PC-3 (cell line): Measurements from ENCODE around the gene IER3IP1. TPM values are rescaled to one million over a fixed set of nuclear protein-coding genes. Genes with fewer than 3 reads are reported as not detected.
"Not testable (repeated sequence)": the region's sequence is repeated elsewhere in the genome, so short reads cannot be mapped to it uniquely, and the experiment has no call there.

ENCODE experiments used
- ATAC-seq: fragments of 200-7000 bp; cut with Tn5 transposase; 2 replicates; pipeline ENCODE4 v1.9.1; 2020; ENCODE audit warnings: mild to moderate bottlenecking, moderate library complexity
- BruUV-seq: library from RNA; stranded (reverse); fragments of 400-500 nt; replicated peaks from 2 replicates; lab custom pipeline; 2021; lab: Mats Ljungman, UMichigan
- CTCF ChIA-PET: fragments of 300-600 bp; sonication (Branson Sonifier 250); formaldehyde crosslinking; loops from one replicate; lab custom pipeline; 2022; ENCODE audit warnings: antibody characterized with exemption; lab: Charles Lee
- POLR2A ChIA-PET: fragments of 300-600 bp; sonication (Branson Sonifier 250); formaldehyde crosslinking; loops from one replicate; lab custom pipeline; 2022; ENCODE audit warnings: antibody characterized with exemption; ENCODE audit not compliant: unreplicated experiment; lab: Charles Lee
- DNase-seq: peaks from one replicate; pipeline ENCODE4 v3.0.0-alpha.2; 2015
- H2AFZ ChIP-seq: fragments of 300-600 bp; sonication (generic); 2 replicates; pipeline ENCODE4 v1.6.0; 2016; ENCODE audit warnings: antibody characterized with exemption, low read length
- H3F3A ChIP-seq: fragments of 300-600 bp; sonication (generic); one replicate; pipeline ENCODE4 v1.6.0; 2017; ENCODE audit warnings: antibody characterized with exemption, low read length, control low read depth, mild to moderate bottlenecking; ENCODE audit not compliant: unreplicated experiment
- H3K27ac ChIP-seq: fragments of 300-600 bp; sonication (generic); 2 replicates; pipeline ENCODE4 v1.5.1; 2016; ENCODE audit warnings: mild to moderate bottlenecking, low read length
- H3K27me3 ChIP-seq: fragments of 300-600 bp; sonication (generic); 2 replicates; pipeline ENCODE4 v1.6.1; 2016; ENCODE audit warnings: low read length, mixed read lengths
- H3K36me3 ChIP-seq: fragments of 300-600 bp; sonication (generic); 2 replicates; pipeline ENCODE4 v1.6.1; 2016; ENCODE audit warnings: low read depth, mixed run types, low read length, mixed read lengths
- H3K4me1 ChIP-seq: fragments of 300-600 bp; sonication (generic); 2 replicates; pipeline ENCODE4 v1.5.1; 2016; ENCODE audit warnings: low read length; ENCODE audit not compliant: insufficient read depth
- H3K4me2 ChIP-seq: fragments of 300-600 bp; sonication (generic); 2 replicates; pipeline ENCODE4 v1.6.0; 2016; ENCODE audit warnings: low read length
- H3K4me3 ChIP-seq: fragments of 300-600 bp; sonication (generic); 2 replicates; pipeline ENCODE4 v1.5.1; 2016; ENCODE audit warnings: mild to moderate bottlenecking, low read length, mixed read lengths
- H3K79me2 ChIP-seq: fragments of 300-600 bp; sonication (generic); 2 replicates; pipeline ENCODE4 v1.6.1; 2017; ENCODE audit warnings: low read length, mixed read lengths
- H3K9ac ChIP-seq: fragments of 300-600 bp; sonication (generic); 2 replicates; pipeline ENCODE4 v1.6.0; 2016; ENCODE audit warnings: mild to moderate bottlenecking, low read length
- H3K9me2 ChIP-seq: fragments of 300-600 bp; sonication (generic); replicated peaks from 2 replicates; pipeline ENCODE4 v1.6.1; 2016; ENCODE audit warnings: mixed run types, low read length, mixed read lengths
- H3K9me3 ChIP-seq: fragments of 300-600 bp; sonication (generic); 2 replicates; pipeline ENCODE4 v1.6.1; 2016; ENCODE audit warnings: low read length, mixed read lengths
- H4K20me1 ChIP-seq: fragments of 300-600 bp; sonication (generic); 2 replicates; pipeline ENCODE4 v1.6.1; 2016; ENCODE audit warnings: low read length, mixed read lengths
- EZH2 ChIP-seq: fragments of 300-600 bp; sonication (generic); IDR thresholded peaks from one replicate; pipeline ENCODE4 v1.6.1; 2017; ENCODE audit warnings: antibody characterized with exemption, mild to moderate bottlenecking, low read length; ENCODE audit not compliant: unreplicated experiment
- EZH2phosphoT487 ChIP-seq: fragments of 300-600 bp; sonication (generic); IDR thresholded peaks from 2 replicates; pipeline ENCODE4 v1.6.1; 2018; ENCODE audit warnings: mild to moderate bottlenecking, antibody characterized with exemption, low read length, borderline replicate concordance
- intact Hi-C: fragments of 100-400 bp; cut with micrococcal nuclease; formaldehyde crosslinking; loops from 2 replicates; pipeline ENCODE4 v1.9.0; 2023
- total RNA-seq: library from RNA; depleted of rRNA; stranded (reverse); fragments of >200 nt; gene quantifications from 2 replicates; pipeline ENCODE4 v1.2.3, GENCODE V29; 2014
- TF ChIP-seq, protein P1 (sequence below): fragments of 300-600 bp; sonication (generic); conservative IDR thresholded peaks from 2 replicates; pipeline ENCODE4 v1.5.1; 2017; ENCODE audit warnings: antibody characterized with exemption, low read depth, mild to moderate bottlenecking, low read length

IER3IP1 gene
- total RNA-seq, 1 experiment from 2014 or later: 23.2 TPM

DNA sequence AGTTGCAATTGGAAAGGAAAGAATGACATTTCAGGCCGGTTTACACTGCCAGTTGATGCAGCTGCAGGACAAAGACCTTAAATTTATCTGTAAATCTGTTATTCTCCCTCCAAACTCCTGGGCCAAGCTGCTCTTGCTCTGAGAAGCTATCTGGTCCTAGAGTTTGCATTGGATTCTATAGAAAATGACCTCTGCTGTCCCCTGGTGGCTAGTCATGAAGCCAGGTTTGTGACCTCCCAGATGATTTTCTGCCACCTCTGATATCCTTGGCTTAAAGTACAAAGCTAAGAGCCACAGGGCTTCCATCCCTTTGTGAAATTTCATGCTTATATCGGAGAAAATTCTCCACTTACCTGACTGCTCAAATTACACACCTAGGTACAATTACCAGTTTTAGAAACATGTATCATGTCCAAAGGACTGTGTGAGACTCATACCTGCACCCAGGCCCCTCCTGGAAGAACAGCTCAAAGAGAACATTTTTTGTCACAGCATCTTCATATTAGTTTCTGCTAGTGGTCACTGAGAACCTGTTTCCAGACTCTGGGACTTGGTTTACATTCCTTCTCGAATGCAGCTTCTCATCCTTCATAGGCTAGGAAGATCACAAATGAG, 28.9 kb upstream of the IER3IP1 start:
- no peaks in the 10 kb centered on the region for H4K20me1 ChIP-seq
- no TSS peak for BruUV-seq
- no peak overlapping the region for H2AFZ ChIP-seq
- POLR2A ChIA-PET: no interaction called here
- no peak overlapping the region for H3K27ac ChIP-seq
- intact Hi-C loops: loop anchor here (1.0 kb wide), 3 partner anchors 55 to 155 kb away; partner anchors contain the start of gene HDHD2
- no peaks in the 10 kb centered on the region for H3K9me3 ChIP-seq
- H3K36me3 ChIP-seq: no peaks in the 10 kb centered on the region
- CTCF ChIA-PET: interaction anchor here (0.5 to 1.1 kb wide), 3 partner anchors 11 to 129 kb away, joined by 3 to 5 read pairs (median 4); no protein-coding TSS in a partner anchor
- H3K9me2 ChIP-seq: no peaks in the 10 kb centered on the region
- peaks cover 14% of the 10 kb centered on the region for H3K27me3 ChIP-seq
- no peak overlapping the region for H3K4me3 ChIP-seq
- DNase-seq (peak; percentile 30), ATAC-seq (peak; percentile 69)
- no peak overlapping the region for H3K9ac ChIP-seq
- no peaks in the 10 kb centered on the region for H3K4me1 ChIP-seq
- no peak overlapping the region for H3K4me2 ChIP-seq
- TF ChIP-seq, protein P1, sequence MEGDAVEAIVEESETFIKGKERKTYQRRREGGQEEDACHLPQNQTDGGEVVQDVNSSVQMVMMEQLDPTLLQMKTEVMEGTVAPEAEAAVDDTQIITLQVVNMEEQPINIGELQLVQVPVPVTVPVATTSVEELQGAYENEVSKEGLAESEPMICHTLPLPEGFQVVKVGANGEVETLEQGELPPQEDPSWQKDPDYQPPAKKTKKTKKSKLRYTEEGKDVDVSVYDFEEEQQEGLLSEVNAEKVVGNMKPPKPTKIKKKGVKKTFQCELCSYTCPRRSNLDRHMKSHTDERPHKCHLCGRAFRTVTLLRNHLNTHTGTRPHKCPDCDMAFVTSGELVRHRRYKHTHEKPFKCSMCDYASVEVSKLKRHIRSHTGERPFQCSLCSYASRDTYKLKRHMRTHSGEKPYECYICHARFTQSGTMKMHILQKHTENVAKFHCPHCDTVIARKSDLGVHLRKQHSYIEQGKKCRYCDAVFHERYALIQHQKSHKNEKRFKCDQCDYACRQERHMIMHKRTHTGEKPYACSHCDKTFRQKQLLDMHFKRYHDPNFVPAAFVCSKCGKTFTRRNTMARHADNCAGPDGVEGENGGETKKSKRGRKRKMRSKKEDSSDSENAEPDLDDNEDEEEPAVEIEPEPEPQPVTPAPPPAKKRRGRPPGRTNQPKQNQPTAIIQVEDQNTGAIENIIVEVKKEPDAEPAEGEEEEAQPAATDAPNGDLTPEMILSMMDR: peak; percentile 62
- TF ChIP-seq EZH2phosphoT487 (no peak), EZH2 (no peak)
- no peaks in the 10 kb centered on the region for H3F3A ChIP-seq
- H3K79me2 ChIP-seq: no peaks in the 10 kb centered on the region

DNA sequence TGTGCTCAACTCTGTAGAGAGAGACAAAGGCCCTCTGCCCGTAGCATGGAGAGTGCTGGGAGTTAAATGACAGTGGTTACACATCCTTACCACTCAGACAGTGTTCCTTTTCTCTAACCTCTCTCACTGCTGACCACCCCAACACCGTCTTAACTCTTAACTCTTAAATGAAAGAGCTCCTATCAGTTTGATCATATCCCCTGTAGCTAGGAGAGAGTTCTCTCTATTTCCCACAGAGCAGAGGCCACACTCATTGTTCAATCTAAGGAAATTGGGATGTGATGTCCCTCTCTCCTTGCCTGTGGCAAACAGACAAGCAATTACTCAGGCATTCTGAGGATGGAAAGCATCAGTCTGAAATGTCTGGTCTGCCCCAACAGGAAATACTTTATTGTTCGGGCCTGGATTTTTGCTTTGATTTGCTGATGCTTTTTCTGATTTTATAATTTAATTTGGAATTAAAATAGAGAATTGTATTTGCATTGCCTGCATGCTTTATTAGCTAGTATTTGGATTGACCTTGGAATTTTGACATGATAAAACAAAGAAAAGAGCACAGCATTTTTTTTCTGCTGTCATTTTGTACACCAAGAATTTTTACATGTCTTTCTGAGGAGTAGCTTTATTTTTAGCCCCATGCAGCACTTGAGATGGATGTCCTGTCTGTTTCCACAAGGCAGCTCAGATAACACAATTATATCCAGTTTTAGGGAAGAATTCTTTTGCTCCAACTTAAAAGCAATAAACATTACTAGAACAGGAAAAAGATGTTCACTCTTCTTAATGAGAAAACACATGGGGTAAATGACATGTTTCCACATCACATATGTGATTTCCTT, 27.7 kb upstream of the IER3IP1 start:
- Histone ChIP-seq H3K9ac (no peak overlapping the region), H3K4me2 (no peak overlapping the region), H3K27me3 (peaks cover 3% of the 10 kb centered on the region; the same call in 1 of the 2 replicates), H3K9me3 (no peaks in the 10 kb centered on the region), H3F3A (no peaks in the 10 kb centered on the region), H3K4me3 (no peak overlapping the region), H3K4me1 (no peaks in the 10 kb centered on the region), H3K79me2 (no peaks in the 10 kb centered on the region), H3K27ac (no peak overlapping the region), H4K20me1 (no peaks in the 10 kb centered on the region), H3K9me2 (no peaks in the 10 kb centered on the region), H3K36me3 (no peaks in the 10 kb centered on the region), H2AFZ (no peak overlapping the region)
- POLR2A ChIA-PET: no interaction called here
- BruUV-seq: no TSS peak
- CTCF ChIA-PET: no interaction called here
- intact Hi-C loops: loop anchor here (1.0 kb wide), 1 partner anchor 54 kb away; the partner anchor contains the start of gene HDHD2
- DNase-seq (no peak), ATAC-seq (no peak)
- TF ChIP-seq EZH2: no peak
- TF ChIP-seq, protein P1: no peak
- TF ChIP-seq EZH2phosphoT487: no peak

DNA sequence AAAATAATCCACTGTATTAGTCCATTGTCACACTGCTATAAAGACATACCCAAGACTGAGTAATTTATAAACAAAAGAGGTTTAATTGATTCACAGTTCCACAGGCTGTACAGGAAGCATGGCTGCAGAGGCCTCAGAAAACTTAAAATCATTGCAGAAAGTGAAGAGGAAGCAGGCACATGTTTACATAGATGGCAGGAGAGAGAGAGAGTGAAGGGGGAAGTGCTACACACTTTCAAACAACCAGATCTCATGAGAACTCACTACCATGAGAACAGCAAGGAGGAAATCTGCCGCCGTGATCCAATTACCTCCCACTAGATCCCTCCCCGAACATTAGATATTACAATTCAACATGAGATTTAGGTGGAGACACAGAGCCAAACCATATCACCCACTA, 19.8 kb upstream of the IER3IP1 start:
- BruUV-seq, ATAC-seq, H3K79me2 ChIP-seq, H3K27me3 ChIP-seq, intact Hi-C loops, DNase-seq, POLR2A ChIA-PET, H3K9ac ChIP-seq, H3K4me1 ChIP-seq, H3K36me3 ChIP-seq, H3K9me2 ChIP-seq, H3K4me2 ChIP-seq, H3K9me3 ChIP-seq, H3K4me3 ChIP-seq, H3K27ac ChIP-seq, H2AFZ ChIP-seq, H4K20me1 ChIP-seq, CTCF ChIA-PET, H3F3A ChIP-seq: not testable (repeated sequence)
